ENCODE data around the gene LAMTOR5.
"Not testable (repeated sequence)": the region's sequence is repeated elsewhere in the genome, so short reads cannot be mapped to it uniquely, and the experiment has no call there.

Gene LAMTOR5

GRCh38 chr1:110425612-110426152 is 18.2 kb upstream of the LAMTOR5 start:
- DNase-seq = peak; percentile 57

DNA sequence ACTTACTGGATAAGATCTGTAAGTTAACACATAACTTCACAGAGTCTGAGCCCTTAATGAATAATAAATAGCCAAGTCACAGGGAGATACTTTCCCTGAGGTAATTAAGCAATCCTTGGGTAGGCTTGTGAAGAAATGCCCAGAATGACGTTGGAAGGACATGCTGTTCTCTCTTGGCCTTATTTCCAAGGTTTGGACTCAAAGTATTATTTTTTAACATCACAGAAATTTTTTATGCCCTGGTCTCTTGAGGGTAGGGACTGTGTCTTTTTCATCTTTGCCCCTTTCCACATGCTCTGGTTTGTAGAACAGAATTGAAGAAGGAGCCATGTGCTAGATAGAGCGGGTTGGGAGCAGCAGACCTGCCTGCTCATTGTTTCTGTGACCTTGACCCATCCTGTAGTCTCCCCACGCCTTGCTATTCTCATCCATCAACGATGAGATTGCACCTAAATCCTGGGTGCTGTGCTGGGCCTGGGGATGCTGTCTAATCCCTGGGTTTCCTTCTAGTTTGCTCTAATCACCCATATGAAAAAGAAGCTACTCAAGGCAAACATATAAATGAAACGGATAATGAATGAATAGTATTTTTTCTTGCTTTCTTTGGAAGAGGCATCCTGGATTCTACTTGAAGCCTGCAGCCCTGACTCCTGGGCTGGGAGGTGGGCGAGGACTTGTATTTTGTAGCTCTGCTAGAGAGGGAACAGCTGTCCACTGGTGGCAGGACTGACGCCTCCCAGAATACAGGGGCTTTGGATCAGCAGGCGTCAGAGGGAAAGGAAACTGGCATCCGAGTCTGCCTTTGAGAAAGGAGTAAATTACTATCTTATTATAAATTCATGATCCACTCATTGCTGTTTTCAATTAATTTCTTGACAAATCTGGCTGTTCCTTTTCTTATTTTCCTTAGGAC is 17.5 kb upstream of the LAMTOR5 start:
- DNase-seq = peak; percentile 57

DNA sequence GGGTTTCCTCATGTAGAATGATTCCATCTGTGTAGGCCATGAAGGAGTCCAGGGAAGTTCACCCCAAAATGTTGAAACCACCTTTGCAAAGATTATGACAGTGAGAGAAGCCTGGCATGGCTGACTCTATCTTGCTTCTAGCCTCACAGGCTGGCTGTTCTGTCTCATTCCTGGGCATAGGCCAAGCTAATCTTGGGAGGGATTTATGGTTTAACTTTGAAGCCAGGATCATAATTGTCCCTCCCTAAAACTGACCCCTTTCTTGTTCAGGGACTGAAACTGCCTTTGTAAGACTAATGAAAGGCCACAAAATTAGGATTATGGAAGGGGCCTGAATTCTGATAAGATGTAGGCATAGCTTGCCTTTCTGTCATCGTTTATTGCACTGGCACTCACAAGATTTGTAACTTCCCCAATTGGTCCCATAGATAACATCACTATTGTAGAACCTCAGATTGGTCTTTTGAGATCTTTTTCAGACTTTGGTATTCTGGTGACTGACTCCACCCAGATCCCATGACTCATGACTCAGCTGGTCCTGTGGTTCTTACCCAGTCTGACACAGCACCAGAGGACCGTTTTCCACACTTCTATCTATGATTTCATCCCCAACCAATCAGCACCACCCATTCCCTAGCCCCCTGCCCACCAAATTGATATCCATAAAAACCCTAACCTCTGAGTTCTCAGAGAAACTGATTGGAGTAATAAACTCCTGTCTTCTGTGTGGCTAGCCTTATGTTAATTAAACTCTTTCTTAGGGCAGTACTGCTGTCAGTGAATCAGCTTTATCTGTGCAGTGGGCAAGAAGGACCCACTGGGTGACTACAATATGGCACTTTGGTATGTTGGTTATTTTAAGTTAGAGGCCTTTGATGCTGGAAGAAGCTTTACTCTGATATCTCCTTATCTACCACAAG is 13.6 kb upstream of the LAMTOR5 start:
- no peak for DNase-seq

DNA sequence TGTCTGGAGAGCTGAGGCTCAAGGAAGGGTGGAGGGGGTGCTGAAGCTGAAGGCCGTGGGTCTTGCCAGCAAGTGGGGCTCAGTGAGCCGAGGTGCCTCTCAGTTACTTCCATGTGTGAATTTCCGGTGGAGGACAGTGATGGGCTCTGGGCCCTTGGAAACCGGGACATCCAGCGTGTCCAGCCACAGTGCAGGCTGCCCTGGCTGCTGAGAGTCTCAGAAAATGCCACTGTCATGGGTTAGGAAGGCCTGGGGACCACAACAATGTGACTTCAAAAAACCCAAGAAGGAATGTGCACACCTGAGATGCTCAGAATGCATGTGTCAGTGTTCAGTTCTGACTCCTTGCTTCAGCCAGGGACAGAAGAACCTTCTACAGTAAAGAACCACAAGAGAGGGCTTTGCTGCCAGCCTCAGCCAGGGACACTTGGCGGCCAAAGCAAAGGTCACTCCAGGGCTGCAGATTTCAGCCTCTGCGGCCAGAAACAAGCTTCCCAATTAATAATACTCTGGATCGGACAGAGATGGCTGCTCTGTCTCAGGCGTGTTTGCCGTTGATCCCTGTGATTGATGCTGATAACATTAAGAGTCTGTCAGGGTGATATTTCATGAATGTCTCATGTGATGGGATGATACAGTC is 12.6 kb upstream of the LAMTOR5 start:
- DNase-seq = no peak

GRCh38 chr1:110418729-110419128 is 11.2 kb upstream of the LAMTOR5 start:
- DNase-seq = no peak

DNA sequence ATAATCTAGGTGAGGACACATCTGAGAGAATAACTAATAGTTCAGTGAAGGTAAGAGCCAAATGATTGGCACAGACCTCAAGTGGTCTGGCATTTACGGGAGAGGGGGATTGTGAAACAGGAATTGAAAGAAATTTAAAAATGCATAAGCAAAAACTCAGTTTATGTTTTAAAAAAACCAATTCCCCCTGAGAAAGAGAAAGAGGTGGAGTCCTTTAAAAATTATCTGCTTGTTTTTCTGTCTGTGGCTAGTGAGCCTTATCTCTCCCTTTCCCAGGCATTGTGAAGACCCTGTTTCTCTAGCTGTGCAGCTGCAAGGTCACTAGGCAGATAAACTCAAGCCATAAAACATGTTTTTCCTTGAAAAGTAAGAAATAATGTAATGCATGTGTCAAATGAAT is 5.6 kb upstream of the LAMTOR5 start:
- DNase-seq = not testable (repeated sequence)

- peak; percentile 42 for DNase-seq
Measured at GRCh38 chr1:110412576-110412975, 5.1 kb upstream of the LAMTOR5 start.

- DNase-seq = no peak
Measured at GRCh38 chr1:110411173-110411735, 3.8 kb upstream of the LAMTOR5 start.

DNA sequence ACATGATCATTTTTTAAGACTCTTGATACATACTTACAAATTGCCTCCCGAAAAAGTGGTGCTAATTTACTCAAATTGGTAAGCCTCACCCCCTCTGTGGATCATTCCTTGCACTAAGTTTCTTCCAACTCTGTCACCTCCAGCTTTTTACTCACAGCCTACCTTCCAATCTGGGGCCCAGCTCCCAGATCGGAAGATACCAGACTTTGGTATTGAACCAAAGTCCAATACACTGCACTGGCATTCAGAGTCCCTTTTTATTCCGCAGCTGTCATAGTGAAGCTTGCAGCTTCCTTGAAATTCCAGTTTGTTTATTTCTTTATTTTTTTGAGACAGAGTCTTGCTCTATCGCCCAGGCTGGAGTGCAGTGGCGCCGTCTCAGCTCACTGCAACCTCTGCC is 1.8 kb upstream of the LAMTOR5 start:
- DNase-seq = no peak

GRCh38 chr1:110408488-110408887 is 994 bp upstream of the LAMTOR5 start:
- no peak for DNase-seq

DNA sequence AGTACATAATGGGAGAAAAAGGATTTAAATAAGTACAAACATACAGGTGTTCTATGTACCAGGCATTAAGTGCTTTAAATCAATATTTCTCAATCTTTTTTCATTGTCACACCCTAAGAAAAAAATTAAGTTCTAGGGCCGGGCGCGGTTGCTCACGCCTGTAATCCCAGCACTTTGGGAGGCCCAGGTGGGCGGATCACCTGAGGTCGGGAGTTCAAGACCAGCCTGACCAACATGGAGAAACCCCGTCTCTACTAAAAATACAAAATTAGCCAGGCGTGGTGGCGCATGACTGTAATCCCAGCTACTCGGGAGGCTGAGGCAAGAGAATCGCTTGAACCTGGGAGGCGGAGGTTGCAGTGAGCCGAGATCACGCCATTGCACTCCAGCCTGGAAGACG is 1.1 kb downstream of the LAMTOR5 start:
- DNase-seq = not testable (repeated sequence)

GRCh38 chr1:110404401-110404800 is 3.1 kb downstream of the LAMTOR5 start:
- DNase-seq = no peak

GRCh38 chr1:110403805-110404204 is 3.7 kb downstream of the LAMTOR5 start:
- DNase-seq = no peak

DNA sequence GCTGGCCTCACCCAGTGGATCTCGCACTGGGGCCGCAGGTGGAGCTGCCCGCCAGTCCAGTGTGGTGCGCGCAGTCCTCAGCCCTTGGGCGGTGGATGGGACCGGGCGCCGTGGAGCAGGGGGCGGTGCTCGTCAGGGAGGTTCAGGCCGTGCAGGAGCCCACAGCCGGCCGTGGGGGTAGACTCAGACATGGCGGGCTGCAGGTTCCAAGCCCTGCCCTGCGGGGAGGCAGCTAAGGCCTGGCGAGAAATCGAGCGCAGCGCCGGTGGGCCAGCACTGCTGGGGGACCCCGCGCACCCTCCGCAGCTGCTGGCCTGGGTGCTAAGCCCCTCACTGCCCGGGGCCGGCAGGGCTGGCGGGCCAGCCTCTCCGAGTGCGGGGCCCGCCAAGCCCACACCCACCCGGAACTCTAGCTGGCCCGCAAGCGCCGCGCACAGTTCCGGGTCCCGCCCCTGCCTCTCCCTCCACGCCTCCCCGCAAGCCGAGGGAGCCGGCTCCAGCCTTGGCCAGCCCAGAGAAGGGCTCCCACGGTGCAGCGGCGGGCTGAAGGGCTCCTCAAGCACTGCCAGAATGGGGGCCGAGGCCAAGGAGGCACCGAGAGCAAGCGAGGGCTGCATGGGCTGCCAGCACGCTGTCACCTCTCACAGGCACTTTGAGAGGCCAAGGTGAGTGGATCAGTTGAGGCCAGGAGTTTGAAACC is 11.1 kb downstream of the LAMTOR5 start:
- DNase-seq = not testable (repeated sequence)

DNA sequence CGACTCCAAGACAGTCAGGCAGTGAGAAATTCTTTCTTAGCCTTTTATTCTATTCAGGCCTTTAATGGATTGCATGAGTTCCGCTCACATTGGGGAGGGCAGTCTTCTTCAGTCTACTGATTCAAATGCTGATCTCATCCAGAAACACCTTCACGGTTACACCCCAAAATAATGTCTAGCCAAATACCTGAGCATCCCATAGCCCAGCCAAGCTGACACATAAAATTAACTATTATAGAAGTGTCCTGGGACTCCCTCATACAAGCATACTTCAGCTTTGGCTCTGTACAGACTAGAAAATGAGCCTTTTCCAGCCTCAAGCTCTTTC is 13.0 kb downstream of the LAMTOR5 start:
- DNase-seq = no peak

GRCh38 chr1:110393691-110394492 is 13.6 kb downstream of the LAMTOR5 start:
- no peak for DNase-seq

DNA sequence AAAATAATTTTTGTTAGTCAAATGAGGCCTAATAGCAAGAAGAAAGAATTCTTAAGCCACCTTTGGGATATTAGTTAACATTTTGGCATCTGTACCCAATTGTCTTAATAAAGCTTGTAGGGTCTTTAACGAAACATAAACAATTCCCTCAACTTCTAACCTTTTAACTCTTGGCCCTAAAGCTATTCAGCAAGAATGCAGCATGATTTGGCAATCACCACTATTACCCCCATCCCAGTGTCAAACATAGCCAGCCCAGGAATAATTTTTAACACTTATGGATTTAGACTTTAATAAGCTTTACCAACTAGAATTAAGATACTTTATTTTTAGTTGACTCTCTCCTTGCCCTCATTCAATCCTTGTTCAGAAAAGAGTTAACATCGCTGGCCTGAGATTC is 14.2 kb downstream of the LAMTOR5 start:
- DNase-seq = no peak

DNA sequence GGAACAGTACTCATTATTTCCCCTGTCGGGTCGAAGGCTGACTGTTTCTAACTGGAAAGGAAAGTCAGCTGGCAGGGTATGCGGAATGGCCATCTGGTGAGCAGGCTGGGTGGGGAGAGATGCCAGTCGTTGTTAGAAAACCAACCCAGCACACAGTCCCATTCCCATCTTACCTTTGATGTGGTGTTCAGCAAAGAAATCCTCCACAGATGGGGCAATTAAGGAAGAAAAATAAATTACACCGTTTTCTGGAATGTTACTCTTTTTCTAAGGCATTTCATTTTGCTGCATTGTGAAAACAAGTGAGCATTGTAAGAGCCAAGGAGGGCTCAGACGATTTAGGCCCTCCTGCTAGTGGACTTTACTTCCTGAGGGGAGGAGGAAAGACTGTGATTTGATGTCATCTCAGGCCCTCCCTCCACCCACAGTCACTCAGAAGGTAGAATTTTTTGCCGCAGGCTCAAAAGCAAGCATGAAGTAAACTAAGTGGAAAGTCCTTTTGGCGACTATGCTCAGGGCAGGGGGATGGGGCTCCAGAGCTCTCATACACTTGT is 16.7 kb downstream of the LAMTOR5 start, which contains the start of gene SLC16A4:
SLC16A4 (minus strand) TSS at position 335 of the 554 bp plus-strand sequence. CDS start 1,703 bp downstream, outside the sequence.
- no peak for DNase-seq

- no peak for DNase-seq
Measured at GRCh38 chr1:110390096-110390495, 17.4 kb downstream of the LAMTOR5 start.

DNA sequence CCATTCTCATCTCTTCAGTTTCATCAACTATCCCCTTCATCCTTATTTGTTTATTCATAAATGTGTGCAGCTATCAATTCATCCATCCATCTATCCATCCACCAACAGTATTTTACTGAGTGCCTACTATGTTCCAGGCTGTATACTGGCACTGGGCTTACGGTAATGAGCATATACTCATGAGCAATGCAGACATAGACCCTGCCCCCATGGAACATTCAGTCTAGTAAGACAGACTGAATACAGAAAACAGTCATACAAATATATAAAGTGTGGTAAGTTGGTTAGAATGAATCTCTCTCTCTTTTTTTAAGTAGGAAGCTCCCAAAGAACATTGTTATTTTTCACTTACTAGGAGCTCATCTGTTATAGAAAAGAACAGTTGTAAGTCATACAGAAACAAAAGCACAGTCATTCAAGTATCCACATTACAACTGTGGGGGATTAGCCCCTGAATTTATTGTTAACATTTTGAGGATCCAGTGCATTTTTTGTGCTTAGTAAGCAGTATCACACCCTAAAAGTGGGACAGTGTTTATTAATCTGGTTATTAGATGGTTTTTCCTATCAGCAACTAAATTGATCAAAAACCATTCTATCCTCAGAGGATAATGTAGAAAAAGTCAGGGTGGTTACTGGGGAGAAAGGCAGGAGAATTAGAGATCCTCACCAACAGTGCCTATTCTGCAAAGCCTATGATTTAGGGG is 20.3 kb downstream of the LAMTOR5 start:
- no peak for DNase-seq
